GM19452 (cell line): Measurements from ENCODE around the gene RSPH1.

Experiments
- ATAC-seq: cut with Tn5 transposase; IDR thresholded peaks from one replicate; pipeline ENCODE4 v1.9.1; 2021; ENCODE audit not compliant: unreplicated experiment

RSPH1 gene

GRCh38 chr21:42451941-42452340 lies 44.1 kb downstream of the RSPH1 start:
- ATAC-seq = no peak

DNA sequence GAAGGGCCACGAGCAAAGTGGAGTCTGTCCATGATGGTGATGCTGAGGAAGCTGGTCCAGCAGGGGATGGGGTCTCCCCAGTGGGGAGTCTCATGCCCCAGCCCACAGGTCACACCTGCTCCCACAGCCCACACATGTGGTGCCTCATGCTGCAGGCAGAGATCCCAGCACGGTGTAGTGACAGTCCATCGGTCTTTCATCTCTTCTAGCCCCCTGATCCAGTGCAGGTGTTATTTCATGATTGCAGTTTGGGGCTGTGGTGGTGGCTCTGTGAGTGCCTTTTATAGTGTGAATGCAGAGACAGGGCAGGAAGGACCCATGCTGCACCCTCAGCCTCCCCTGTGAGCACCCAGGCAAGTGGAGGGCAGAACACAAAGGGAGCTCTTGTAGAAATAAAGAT lies 47.3 kb downstream of the RSPH1 start:
- no peak for ATAC-seq

GRCh38 chr21:42447732-42448131 lies 48.3 kb downstream of the RSPH1 start:
- ATAC-seq = no peak

GRCh38 chr21:42447182-42447581 lies 48.8 kb downstream of the RSPH1 start:
- no peak for ATAC-seq

DNA sequence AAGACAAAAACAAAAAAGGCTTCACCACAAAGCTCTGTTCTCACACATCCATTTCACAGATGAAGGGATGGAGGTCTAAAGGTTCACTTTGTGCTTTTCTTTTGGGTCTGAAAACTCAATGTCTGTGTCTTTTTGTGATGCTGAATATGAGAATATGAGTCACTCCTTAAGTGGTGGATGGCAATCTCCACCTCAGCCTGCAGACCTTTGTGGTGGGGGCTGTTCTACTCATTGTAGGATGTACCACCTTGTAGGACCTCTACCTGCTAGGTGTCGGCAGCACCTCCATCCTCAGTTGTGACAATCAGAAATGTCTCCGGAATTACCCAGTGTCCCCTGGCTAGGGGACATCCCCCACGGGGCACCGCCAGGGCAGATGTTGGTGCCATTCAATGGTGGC lies 49.5 kb downstream of the RSPH1 start:
- no peak for ATAC-seq

DNA sequence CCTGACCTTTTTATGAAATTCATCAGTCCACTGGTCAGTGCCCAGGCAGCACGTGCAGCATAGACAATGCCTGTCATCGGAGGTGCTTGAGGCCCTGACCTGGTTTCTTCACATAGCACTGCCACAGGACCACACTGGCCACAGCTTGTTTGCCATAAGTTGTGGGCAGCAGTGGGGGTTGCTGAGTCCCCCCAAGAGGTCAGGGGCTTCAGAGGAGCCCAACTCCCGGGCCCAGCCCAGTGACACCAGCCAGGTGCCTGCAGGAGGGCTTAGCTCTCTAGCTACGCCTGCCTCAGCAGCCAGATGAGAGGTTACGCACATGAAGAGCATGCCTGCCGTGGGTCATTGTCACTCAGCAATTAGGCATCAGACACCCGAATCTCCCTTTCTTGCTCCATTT lies 50.7 kb downstream of the RSPH1 start:
- ATAC-seq = no peak

DNA sequence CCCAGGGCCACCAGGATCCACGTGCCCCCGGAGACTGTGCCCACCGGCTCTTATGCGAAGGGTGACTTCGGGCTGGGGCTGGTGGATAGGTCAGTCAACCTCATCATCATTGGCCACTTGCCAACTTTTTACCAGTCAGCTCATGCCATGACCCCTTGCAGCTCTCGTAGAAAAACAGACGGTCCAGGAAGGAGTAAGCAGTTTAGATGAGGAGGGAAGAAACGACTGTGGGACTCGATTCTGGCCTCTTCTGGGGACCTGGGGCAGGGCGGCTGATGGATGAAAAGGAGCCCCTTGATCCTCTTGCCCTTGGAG lies 51.3 kb downstream of the RSPH1 start:
- no peak for ATAC-seq

DNA sequence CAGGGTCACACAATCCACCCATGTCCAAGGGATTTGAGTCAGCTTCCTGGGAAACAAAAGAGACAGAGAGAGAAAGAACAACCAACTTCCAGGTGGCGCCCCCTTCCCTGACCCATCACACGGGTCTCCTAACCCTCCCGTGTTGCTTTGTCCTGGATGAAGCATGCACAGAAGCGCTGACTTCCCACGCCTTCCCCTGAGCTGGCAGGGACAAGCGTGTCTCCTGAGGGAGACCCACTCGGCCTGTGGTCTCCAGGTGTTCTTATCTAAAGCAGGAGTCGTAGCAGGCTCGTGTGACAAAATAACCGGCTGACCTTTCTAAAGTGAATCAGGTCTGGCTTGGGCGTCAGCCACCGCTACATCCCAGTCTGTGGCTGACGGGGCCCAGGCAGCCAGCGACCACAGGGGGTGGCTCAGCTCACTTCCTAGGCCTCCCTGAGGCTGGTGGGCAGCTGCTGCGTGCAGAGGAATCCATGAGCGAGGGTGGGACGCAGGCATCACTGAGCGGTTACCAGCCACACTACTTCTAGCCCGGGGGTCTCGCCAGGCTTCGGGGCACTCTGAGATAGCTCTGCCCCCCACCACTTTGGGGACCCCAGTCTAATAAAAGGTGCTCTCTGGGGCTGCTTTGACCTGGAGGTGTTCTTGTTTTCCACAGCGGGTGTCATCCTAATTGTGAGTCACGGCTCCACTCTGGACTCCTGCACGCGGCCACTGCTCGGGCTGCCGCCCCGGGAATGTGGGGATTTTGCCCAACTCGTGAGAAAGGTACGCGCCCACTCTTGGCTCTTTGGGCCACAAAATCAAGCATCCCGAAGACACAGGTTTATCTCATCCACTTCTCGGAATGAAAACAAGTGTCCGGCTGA lies 51.9 kb downstream of the RSPH1 start:
- no peak for ATAC-seq

GRCh38 chr21:42443181-42443785 lies 52.7 kb downstream of the RSPH1 start:
- no peak for ATAC-seq

DNA sequence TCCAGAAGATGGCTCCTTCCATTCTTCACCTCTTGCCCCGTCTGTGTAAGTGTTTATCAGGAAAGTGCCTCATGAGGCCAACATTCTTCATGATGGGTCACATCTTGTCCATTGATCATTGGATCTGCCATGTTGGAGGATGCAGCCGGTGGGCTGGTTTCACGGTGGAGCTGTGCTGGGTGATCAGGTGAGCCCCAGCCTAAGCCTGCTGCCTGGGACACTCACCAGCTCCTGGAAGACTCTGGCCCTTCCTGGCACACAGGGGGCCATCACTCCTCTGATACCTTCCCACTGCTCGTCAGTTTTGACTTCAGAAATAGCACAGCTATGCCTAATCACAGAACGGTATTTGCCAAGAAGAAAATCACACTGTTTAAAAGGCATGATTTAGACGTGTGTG lies 54.1 kb downstream of the RSPH1 start:
- no peak for ATAC-seq

- no peak for ATAC-seq
Measured at GRCh38 chr21:42440187-42440792, 55.7 kb downstream of the RSPH1 start.

- ATAC-seq = no peak
Measured at GRCh38 chr21:42439284-42440186, 56.5 kb downstream of the RSPH1 start.

GRCh38 chr21:42438316-42439205 lies 57.5 kb downstream of the RSPH1 start:
- ATAC-seq = no peak

- ATAC-seq = no peak
Measured at GRCh38 chr21:42437786-42438185, 58.2 kb downstream of the RSPH1 start.

- no peak for ATAC-seq
Measured at GRCh38 chr21:42436914-42437313, 59.1 kb downstream of the RSPH1 start.

- ATAC-seq = no peak
Measured at GRCh38 chr21:42435833-42436232, 60.2 kb downstream of the RSPH1 start.

DNA sequence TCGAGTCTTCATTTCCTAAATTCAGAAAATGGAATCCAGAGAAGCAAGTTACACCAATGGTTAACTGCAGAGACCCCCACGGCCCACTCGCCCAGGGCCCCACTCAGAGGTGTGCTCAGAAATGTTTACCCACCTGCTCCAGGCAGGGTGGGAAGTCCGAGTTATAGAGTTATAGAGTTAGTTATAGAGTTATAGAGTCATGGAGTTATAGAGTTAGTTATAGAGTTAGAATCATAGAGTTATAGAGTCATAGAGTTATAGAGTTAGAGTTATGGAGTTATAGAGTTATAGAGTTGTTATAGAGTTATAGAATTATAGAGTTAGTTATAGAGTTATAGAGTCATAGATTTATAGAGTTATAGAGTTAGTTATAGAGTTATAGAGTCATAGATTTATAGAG lies 60.6 kb downstream of the RSPH1 start:
- ATAC-seq = no peak

- ATAC-seq = no peak
Measured at GRCh38 chr21:42434884-42435283, 61.1 kb downstream of the RSPH1 start.

- no peak for ATAC-seq
Measured at GRCh38 chr21:42433946-42434551, 62.0 kb downstream of the RSPH1 start.

DNA sequence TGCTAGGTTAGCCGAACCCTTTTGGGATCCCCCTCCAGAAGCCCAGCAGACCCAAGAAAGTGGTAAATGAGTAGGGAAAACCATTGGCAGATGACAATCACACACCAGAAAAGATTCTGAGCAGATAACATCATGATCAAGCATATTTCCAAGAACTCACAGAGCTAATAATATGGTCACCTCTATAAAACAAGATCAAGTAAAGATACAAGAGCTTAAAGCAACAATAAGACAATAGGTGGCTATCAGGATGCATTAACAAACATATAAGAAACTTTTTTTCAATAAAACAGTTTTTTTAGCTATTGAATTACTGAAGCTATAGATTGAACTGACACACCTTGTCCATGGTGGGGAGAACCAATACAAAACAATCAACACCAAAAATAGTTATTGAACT lies 63.3 kb downstream of the RSPH1 start:
- no peak for ATAC-seq
